WTC11 (cell line): ENCODE results near the gene SPOCD1. TPM values are rescaled to one million over a fixed set of nuclear protein-coding genes. Genes with fewer than 3 reads are reported as not detected.

ENCODE experiments used
- ATAC-seq: fragments of 200-7000 bp; cut with Tn5 transposase; 2 replicates; pipeline ENCODE4 v1.10.0; 2021; ENCODE audit warnings: mild to moderate bottlenecking, moderate library complexity
- CTCF ChIA-PET: fragments of 300-600 bp; sonication (Branson Sonifier 250); formaldehyde crosslinking; loops from one replicate; lab custom pipeline; 2021; ENCODE audit warnings: antibody characterized with exemption; lab: Charles Lee
- POLR2A ChIA-PET: fragments of 350-600 bp; sonication (Branson Sonifier 250); formaldehyde crosslinking; loops from one replicate; lab custom pipeline; 2021; ENCODE audit warnings: antibody characterized with exemption; lab: Charles Lee
- DNase-seq: peaks from one replicate; pipeline ENCODE4 v3.0.0; 2021; ENCODE audit warnings: low spot score
- H3K27ac Mint-ChIP-seq: 2 replicates; pipeline ENCODE4 v1.8.0; 2021; ENCODE audit warnings: mixed read lengths
- H3K27me3 Mint-ChIP-seq: 2 replicates; pipeline ENCODE4 v1.8.0; 2021; ENCODE audit warnings: low read depth, mild to moderate bottlenecking, moderate library complexity, mixed read lengths
- H3K36me3 Mint-ChIP-seq: 2 replicates; pipeline ENCODE4 v1.8.0; 2021; ENCODE audit warnings: mixed read lengths
- H3K4me1 Mint-ChIP-seq: 2 replicates; pipeline ENCODE4 v1.8.0; 2022; ENCODE audit warnings: mixed read lengths
- H3K4me3 Mint-ChIP-seq: 2 replicates; pipeline ENCODE4 v1.8.0; 2021; ENCODE audit warnings: mild to moderate bottlenecking, moderate library complexity, mixed read lengths
- H3K9me3 Mint-ChIP-seq: 2 replicates; pipeline ENCODE4 v1.8.0; 2021; ENCODE audit warnings: mixed read lengths
- CREB1 ChIP-seq: sonication (generic); formaldehyde crosslinking; IDR thresholded peaks from 2 replicates; pipeline ENCODE4 v1.8.0; 2023; ENCODE audit warnings: mild to moderate bottlenecking, missing genetic modification reagents
- EMX1 ChIP-seq: fragments of 250-450 bp; sonication (Bioruptor Pico); IDR thresholded peaks from 2 replicates; pipeline ENCODE4 v1.8.0; 2021; ENCODE audit warnings: mild to moderate bottlenecking
- FOXP1 ChIP-seq: sonication (generic); formaldehyde crosslinking; IDR thresholded peaks from 2 replicates; pipeline ENCODE4 v1.8.0; 2022; ENCODE audit warnings: missing genetic modification reagents, mild to moderate bottlenecking, moderate library complexity, borderline replicate concordance
- IRF2 ChIP-seq: sonication (generic); formaldehyde crosslinking; IDR thresholded peaks from 2 replicates; pipeline ENCODE4 v1.8.0; 2022; ENCODE audit warnings: low read depth, missing genetic modification reagents, borderline replicate concordance
- JUN ChIP-seq: sonication (generic); formaldehyde crosslinking; IDR thresholded peaks from 2 replicates; pipeline ENCODE4 v1.8.0; 2023; ENCODE audit warnings: mild to moderate bottlenecking, missing genetic modification reagents
- NFYB ChIP-seq: sonication (generic); formaldehyde crosslinking; conservative IDR thresholded peaks from 2 replicates; pipeline ENCODE4 v1.8.0; 2022; ENCODE audit warnings: low read depth, missing genetic modification reagents
- NR1H2 ChIP-seq: sonication (generic); formaldehyde crosslinking; IDR thresholded peaks from 2 replicates; pipeline ENCODE4 v1.9.0; 2021; ENCODE audit warnings: mild to moderate bottlenecking, moderate library complexity, missing genetic modification reagents
- SMAD4 ChIP-seq: sonication (generic); formaldehyde crosslinking; IDR thresholded peaks from 2 replicates; pipeline ENCODE4 v1.8.0; 2022; ENCODE audit warnings: mild to moderate bottlenecking, missing genetic modification reagents
- SP1 ChIP-seq: sonication (generic); formaldehyde crosslinking; conservative IDR thresholded peaks from 2 replicates; pipeline ENCODE4 v1.8.1; 2022; ENCODE audit warnings: missing genetic modification reagents
- TEAD1 ChIP-seq: sonication (generic); formaldehyde crosslinking; IDR thresholded peaks from 2 replicates; pipeline ENCODE4 v1.8.0; 2022; ENCODE audit warnings: mild to moderate bottlenecking, missing genetic modification reagents
- TEAD4 ChIP-seq: sonication (generic); formaldehyde crosslinking; IDR thresholded peaks from 2 replicates; pipeline ENCODE4 v1.8.0; 2022; ENCODE audit warnings: mild to moderate bottlenecking, missing genetic modification reagents
- ZNF138 ChIP-seq: sonication (generic); formaldehyde crosslinking; conservative IDR thresholded peaks from 2 replicates; pipeline ENCODE4 v1.8.1; 2022; ENCODE audit warnings: mild to moderate bottlenecking, moderate library complexity, missing genetic modification reagents
- ZNF232 ChIP-seq: sonication (generic); formaldehyde crosslinking; IDR thresholded peaks from 2 replicates; pipeline ENCODE4 v1.8.0; 2022; ENCODE audit warnings: mild to moderate bottlenecking, missing genetic modification reagents
- total RNA-seq: library from RNA; stranded (reverse); gene quantifications from 3 replicates; pipeline ENCODE4 v1.2.3, GENCODE V29; 2021
- TF ChIP-seq, protein P1 (sequence below): fragments of 250-450 bp; sonication (Bioruptor Pico); IDR thresholded peaks from 2 replicates; pipeline ENCODE4 v1.9.0; 2021; ENCODE audit warnings: mild to moderate bottlenecking
- TF ChIP-seq, protein P2 (sequence below): sonication (generic); formaldehyde crosslinking; IDR thresholded peaks from 2 replicates; pipeline ENCODE4 v1.8.1; 2023; ENCODE audit warnings: mild to moderate bottlenecking, missing genetic modification reagents, moderate library complexity
- TF ChIP-seq, protein P3 (sequence below): sonication (generic); formaldehyde crosslinking; IDR thresholded peaks from 2 replicates; pipeline ENCODE4 v1.8.0; 2022; ENCODE audit warnings: mild to moderate bottlenecking, missing genetic modification reagents
- TF ChIP-seq, protein P4 (sequence below): fragments of 250-450 bp; sonication (Bioruptor Pico); IDR thresholded peaks from 2 replicates; pipeline ENCODE4 v2.1.2; 2022; ENCODE audit warnings: mild to moderate bottlenecking, moderate library complexity
- TF ChIP-seq, protein P5 (sequence below): sonication (generic); formaldehyde crosslinking; IDR thresholded peaks from 2 replicates; pipeline ENCODE4 v1.8.0; 2023; ENCODE audit warnings: missing genetic modification reagents, mild to moderate bottlenecking, borderline replicate concordance
- TF ChIP-seq, protein P6 (sequence below): sonication (generic); formaldehyde crosslinking; conservative IDR thresholded peaks from 2 replicates; pipeline ENCODE4 v1.8.1; 2023; ENCODE audit warnings: mild to moderate bottlenecking, low read depth, missing genetic modification reagents, moderate library complexity
- TF ChIP-seq, protein P7 (sequence below): sonication (generic); formaldehyde crosslinking; IDR thresholded peaks from 2 replicates; pipeline ENCODE4 v1.8.1; 2023; ENCODE audit warnings: mild to moderate bottlenecking, missing genetic modification reagents

SPOCD1 gene
- total RNA-seq, 1 experiment from 2014 or later, result 3.0 TPM

DNA sequence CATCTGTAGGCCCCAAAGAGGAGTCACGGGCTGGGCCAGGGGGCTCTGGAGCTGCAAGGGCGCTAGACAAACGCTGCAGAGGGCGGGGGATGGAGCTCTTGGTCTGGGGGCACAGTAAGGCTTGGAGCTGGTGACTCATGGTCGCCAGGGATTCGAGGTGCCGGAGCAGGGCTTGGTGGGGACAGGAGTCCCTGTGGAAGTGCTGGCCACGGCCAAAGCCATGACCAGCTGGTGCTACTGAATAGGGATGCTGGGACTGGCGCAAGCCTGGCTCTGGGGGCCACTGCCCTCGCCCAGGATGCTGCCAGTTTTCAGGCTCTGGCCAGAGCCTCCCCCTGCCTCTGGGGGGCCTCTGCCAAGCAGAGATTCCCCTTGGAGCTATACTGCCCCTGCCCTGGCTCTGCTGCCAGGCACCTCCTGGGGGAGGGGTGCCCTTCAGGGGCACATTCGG, 25.2 kb downstream of the SPOCD1 start:
- CTCF ChIA-PET, result interaction anchor here (1.0 to 4.7 kb wide), 9 partner anchors 25 to 173 kb away, joined by 3 to 282 read pairs (median 47); partner anchors contain the start of genes ADGRB2, COL16A1 and SPOCD1
- Mint-ChIP-seq H3K36me3 (no peaks in the 10 kb centered on the region), H3K27ac (no peak overlapping the region), H3K4me3 (no peak overlapping the region), H3K27me3 (no peaks in the 10 kb centered on the region), H3K4me1 (peaks cover 11% of the 10 kb centered on the region), H3K9me3 (no peaks in the 10 kb centered on the region)
- POLR2A ChIA-PET, result no interaction called here
- DNase-seq (peak; percentile 8), ATAC-seq (no peak)
- TF ChIP-seq SMAD4 (CRISPR knock-in tag), result no peak
- TF ChIP-seq, protein P1, sequence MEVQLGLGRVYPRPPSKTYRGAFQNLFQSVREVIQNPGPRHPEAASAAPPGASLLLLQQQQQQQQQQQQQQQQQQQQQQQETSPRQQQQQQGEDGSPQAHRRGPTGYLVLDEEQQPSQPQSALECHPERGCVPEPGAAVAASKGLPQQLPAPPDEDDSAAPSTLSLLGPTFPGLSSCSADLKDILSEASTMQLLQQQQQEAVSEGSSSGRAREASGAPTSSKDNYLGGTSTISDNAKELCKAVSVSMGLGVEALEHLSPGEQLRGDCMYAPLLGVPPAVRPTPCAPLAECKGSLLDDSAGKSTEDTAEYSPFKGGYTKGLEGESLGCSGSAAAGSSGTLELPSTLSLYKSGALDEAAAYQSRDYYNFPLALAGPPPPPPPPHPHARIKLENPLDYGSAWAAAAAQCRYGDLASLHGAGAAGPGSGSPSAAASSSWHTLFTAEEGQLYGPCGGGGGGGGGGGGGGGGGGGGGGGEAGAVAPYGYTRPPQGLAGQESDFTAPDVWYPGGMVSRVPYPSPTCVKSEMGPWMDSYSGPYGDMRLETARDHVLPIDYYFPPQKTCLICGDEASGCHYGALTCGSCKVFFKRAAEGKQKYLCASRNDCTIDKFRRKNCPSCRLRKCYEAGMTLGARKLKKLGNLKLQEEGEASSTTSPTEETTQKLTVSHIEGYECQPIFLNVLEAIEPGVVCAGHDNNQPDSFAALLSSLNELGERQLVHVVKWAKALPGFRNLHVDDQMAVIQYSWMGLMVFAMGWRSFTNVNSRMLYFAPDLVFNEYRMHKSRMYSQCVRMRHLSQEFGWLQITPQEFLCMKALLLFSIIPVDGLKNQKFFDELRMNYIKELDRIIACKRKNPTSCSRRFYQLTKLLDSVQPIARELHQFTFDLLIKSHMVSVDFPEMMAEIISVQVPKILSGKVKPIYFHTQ (CRISPR knock-in tag), result no peak
- no peak for TF ChIP-seq TEAD1
- TF ChIP-seq, protein P2, sequence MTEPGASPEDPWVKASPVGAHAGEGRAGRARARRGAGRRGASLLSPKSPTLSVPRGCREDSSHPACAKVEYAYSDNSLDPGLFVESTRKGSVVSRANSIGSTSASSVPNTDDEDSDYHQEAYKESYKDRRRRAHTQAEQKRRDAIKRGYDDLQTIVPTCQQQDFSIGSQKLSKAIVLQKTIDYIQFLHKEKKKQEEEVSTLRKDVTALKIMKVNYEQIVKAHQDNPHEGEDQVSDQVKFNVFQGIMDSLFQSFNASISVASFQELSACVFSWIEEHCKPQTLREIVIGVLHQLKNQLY (CRISPR knock-in tag), result no peak
- TF ChIP-seq CREB1 (CRISPR knock-in tag), result no peak
- TF ChIP-seq TEAD4, result no peak
- TF ChIP-seq, protein P3, sequence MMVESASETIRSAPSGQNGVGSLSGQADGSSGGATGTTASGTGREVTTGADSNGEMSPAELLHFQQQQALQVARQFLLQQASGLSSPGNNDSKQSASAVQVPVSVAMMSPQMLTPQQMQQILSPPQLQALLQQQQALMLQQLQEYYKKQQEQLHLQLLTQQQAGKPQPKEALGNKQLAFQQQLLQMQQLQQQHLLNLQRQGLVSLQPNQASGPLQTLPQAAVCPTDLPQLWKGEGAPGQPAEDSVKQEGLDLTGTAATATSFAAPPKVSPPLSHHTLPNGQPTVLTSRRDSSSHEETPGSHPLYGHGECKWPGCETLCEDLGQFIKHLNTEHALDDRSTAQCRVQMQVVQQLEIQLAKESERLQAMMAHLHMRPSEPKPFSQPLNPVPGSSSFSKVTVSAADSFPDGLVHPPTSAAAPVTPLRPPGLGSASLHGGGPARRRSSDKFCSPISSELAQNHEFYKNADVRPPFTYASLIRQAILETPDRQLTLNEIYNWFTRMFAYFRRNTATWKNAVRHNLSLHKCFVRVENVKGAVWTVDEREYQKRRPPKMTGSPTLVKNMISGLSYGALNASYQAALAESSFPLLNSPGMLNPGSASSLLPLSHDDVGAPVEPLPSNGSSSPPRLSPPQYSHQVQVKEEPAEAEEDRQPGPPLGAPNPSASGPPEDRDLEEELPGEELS (CRISPR knock-in tag), result no peak
- TF ChIP-seq, protein P4, sequence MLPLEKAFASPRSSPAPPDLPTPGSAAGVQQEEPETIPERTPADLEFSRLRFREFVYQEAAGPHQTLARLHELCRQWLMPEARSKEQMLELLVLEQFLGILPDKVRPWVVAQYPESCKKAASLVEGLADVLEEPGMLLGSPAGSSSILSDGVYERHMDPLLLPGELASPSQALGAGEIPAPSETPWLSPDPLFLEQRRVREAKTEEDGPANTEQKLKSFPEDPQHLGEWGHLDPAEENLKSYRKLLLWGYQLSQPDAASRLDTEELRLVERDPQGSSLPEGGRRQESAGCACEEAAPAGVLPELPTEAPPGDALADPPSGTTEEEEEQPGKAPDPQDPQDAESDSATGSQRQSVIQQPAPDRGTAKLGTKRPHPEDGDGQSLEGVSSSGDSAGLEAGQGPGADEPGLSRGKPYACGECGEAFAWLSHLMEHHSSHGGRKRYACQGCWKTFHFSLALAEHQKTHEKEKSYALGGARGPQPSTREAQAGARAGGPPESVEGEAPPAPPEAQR (CRISPR knock-in tag), result no peak
- no peak for TF ChIP-seq EMX1
- TF ChIP-seq ZNF232, result no peak
- TF ChIP-seq NFYB, result no peak

DNA sequence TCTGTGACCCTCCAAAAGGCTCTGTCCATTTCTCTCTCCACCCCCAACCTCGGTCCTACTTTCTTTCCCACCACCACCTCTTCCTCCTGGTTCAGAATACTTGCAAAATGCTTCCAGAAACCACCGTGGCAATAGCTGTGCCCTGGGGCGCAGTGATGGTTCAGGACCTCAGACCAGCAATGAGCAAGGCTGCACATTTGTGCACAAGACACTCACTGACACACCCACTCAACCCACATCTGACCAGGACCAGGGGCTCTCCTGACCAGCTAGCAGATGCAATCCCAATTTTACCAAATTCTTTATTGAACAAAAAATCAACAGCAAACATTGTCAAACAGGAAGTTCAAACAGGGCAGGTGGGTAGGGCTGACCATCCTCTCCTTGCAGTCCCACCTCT, 25.7 kb downstream of the SPOCD1 start:
- DNase-seq (peak; percentile 1), ATAC-seq (no peak)
- Mint-ChIP-seq H3K27ac (no peak overlapping the region), H3K4me1 (peaks cover 11% of the 10 kb centered on the region), H3K27me3 (no peaks in the 10 kb centered on the region), H3K9me3 (no peaks in the 10 kb centered on the region), H3K36me3 (no peaks in the 10 kb centered on the region), H3K4me3 (no peak overlapping the region)
- CTCF ChIA-PET, result interaction anchor here (0.9 to 4.7 kb wide), 19 partner anchors 9 to 202 kb away, joined by 3 to 282 read pairs (median 19); partner anchors contain the start of genes ADGRB2 and COL16A1
- POLR2A ChIA-PET, result interaction anchor here (1.1 kb wide), 1 partner anchor 20 kb away, joined by 5 read pairs; no protein-coding TSS in a partner anchor
- TF ChIP-seq SP1, result no peak
- TF ChIP-seq, protein P5, sequence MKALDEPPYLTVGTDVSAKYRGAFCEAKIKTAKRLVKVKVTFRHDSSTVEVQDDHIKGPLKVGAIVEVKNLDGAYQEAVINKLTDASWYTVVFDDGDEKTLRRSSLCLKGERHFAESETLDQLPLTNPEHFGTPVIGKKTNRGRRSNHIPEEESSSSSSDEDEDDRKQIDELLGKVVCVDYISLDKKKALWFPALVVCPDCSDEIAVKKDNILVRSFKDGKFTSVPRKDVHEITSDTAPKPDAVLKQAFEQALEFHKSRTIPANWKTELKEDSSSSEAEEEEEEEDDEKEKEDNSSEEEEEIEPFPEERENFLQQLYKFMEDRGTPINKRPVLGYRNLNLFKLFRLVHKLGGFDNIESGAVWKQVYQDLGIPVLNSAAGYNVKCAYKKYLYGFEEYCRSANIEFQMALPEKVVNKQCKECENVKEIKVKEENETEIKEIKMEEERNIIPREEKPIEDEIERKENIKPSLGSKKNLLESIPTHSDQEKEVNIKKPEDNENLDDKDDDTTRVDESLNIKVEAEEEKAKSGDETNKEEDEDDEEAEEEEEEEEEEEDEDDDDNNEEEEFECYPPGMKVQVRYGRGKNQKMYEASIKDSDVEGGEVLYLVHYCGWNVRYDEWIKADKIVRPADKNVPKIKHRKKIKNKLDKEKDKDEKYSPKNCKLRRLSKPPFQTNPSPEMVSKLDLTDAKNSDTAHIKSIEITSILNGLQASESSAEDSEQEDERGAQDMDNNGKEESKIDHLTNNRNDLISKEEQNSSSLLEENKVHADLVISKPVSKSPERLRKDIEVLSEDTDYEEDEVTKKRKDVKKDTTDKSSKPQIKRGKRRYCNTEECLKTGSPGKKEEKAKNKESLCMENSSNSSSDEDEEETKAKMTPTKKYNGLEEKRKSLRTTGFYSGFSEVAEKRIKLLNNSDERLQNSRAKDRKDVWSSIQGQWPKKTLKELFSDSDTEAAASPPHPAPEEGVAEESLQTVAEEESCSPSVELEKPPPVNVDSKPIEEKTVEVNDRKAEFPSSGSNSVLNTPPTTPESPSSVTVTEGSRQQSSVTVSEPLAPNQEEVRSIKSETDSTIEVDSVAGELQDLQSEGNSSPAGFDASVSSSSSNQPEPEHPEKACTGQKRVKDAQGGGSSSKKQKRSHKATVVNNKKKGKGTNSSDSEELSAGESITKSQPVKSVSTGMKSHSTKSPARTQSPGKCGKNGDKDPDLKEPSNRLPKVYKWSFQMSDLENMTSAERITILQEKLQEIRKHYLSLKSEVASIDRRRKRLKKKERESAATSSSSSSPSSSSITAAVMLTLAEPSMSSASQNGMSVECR (CRISPR knock-in tag), result no peak
- TF ChIP-seq NR1H2 (CRISPR knock-in tag), result no peak
- no peak for TF ChIP-seq JUN (CRISPR knock-in tag)
- TF ChIP-seq, protein P6, sequence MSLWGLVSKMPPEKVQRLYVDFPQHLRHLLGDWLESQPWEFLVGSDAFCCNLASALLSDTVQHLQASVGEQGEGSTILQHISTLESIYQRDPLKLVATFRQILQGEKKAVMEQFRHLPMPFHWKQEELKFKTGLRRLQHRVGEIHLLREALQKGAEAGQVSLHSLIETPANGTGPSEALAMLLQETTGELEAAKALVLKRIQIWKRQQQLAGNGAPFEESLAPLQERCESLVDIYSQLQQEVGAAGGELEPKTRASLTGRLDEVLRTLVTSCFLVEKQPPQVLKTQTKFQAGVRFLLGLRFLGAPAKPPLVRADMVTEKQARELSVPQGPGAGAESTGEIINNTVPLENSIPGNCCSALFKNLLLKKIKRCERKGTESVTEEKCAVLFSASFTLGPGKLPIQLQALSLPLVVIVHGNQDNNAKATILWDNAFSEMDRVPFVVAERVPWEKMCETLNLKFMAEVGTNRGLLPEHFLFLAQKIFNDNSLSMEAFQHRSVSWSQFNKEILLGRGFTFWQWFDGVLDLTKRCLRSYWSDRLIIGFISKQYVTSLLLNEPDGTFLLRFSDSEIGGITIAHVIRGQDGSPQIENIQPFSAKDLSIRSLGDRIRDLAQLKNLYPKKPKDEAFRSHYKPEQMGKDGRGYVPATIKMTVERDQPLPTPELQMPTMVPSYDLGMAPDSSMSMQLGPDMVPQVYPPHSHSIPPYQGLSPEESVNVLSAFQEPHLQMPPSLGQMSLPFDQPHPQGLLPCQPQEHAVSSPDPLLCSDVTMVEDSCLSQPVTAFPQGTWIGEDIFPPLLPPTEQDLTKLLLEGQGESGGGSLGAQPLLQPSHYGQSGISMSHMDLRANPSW, result no peak
- no peak for TF ChIP-seq FOXP1
- no peak for TF ChIP-seq IRF2 (CRISPR knock-in tag)
- no peak for TF ChIP-seq ZNF138 (CRISPR knock-in tag)
- TF ChIP-seq, protein P7, sequence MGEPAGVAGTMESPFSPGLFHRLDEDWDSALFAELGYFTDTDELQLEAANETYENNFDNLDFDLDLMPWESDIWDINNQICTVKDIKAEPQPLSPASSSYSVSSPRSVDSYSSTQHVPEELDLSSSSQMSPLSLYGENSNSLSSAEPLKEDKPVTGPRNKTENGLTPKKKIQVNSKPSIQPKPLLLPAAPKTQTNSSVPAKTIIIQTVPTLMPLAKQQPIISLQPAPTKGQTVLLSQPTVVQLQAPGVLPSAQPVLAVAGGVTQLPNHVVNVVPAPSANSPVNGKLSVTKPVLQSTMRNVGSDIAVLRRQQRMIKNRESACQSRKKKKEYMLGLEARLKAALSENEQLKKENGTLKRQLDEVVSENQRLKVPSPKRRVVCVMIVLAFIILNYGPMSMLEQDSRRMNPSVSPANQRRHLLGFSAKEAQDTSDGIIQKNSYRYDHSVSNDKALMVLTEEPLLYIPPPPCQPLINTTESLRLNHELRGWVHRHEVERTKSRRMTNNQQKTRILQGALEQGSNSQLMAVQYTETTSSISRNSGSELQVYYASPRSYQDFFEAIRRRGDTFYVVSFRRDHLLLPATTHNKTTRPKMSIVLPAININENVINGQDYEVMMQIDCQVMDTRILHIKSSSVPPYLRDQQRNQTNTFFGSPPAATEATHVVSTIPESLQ, result no peak
